Fibroblast of peridontal ligament (primary cell): Measurements from ENCODE around the gene PRMT5.
"Not testable (repeated sequence)": the region's sequence is repeated elsewhere in the genome, so short reads cannot be mapped to it uniquely, and the experiment has no call there.

Experiments
- DNase-seq: peaks from one replicate; pipeline ENCODE4 v3.0.0-alpha.2; 2010; ENCODE audit errors: extremely low read depth

Gene PRMT5

DNA sequence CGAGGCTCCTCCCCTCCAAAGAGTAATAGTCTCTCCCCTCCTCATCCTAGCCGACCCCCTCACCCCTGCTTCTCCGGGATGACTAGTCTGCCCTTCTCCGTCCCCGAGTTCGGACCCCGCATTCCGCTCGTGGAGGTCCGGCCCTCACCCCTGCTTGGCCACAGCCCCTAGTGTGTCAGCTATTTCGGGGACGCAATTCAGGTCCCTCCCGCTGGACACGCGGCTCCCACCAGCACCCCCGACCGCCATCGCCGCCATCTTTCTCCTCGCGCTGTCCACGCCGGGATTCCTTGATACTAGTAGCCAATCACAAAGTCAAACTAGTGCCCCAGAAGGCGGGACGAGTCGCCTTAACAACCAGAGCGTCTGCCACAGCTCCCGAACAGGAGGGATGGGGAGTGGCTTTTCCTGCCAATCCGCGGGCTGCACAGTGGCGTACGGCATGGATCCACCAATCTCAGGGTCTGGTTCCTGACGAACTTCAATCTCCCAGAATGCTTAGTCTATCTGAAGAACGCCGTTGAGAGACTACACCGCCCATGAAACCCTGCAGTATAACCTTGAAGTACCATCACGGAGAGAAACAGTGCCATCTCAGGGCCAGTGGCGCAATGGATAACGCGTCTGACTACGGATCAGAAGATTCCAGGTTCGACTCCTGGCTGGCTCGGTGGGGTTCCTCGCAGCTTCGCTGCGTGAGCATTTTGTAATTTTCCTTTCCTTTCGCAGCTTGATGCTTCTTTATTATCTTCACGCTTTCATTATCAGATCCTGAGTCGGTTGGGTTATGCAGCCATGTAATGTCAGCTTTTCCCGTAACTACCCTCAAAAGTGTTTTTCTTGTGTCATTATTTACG, at the start of gene PRMT5:
Gene PRMT5, minus strand, starts transcription at position 273 of the 857 bp plus-strand sequence. Its CDS starts 15 bp downstream, at position 258.
- DNase-seq, result peak; percentile 100

DNA sequence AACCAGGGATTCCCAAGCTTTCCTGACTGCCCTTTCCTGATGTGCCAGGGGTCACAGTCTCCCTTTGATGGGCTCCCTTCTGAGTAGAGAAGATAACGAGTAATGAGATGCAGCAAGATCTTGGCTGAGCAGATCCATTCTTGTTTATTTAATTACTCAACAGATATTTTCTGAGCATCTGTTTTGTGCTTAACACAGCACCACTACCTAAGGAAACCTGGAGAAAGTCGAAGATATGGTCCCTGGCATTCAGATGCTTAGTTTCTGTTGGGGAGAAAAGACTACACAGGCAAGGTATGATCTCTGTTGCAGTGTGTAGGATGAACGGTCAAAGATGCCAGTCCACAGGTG, 49.3 kb upstream of the PRMT5 start:
- no peak for DNase-seq

DNA sequence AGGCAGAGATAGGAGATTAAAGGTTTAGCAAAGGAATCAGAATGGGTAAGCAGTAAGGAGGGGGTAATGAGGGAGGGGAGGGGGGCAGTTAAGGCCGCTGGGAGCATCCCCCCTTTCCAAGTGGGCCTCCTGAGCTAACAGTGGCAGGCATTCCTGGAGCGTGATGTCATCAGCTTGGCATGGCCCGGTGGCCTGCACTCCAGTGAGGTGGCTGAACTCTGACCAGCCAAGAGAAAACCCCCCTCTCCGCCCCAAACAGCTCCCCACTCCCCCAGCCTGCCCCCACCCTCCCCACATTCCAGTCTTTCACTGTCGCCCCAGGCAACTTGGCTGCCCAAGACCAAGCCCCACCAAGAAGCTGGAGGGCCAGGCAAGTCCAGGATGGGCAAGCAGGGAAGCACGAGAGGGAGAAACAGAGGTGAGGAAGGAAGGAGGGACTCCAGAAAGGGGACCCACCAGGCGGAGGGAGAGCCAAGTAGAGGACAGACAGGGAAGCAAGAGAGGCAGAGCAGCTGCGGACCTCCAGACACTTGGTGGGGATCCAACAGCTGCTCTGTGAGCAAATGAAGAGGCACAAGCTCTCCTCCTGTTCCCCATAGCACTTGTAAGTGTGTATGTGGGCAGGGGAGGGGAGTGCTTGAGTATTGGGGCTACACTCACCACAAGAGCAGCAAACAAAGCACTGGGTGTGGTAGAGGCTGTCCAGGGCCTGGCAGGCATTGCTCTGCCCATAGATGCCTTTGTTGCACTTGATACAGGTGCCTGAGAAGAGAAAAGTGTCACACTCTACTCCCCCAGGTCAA, 48.7 kb upstream of the PRMT5 start:
- DNase-seq, result peak; percentile 77

- no peak for DNase-seq
Measured at GRCh38 chr14:22977434-22977683, 48.2 kb upstream of the PRMT5 start.

- peak; percentile 56 for DNase-seq
Measured at GRCh38 chr14:22976620-22977433, 47.7 kb upstream of the PRMT5 start.

DNA sequence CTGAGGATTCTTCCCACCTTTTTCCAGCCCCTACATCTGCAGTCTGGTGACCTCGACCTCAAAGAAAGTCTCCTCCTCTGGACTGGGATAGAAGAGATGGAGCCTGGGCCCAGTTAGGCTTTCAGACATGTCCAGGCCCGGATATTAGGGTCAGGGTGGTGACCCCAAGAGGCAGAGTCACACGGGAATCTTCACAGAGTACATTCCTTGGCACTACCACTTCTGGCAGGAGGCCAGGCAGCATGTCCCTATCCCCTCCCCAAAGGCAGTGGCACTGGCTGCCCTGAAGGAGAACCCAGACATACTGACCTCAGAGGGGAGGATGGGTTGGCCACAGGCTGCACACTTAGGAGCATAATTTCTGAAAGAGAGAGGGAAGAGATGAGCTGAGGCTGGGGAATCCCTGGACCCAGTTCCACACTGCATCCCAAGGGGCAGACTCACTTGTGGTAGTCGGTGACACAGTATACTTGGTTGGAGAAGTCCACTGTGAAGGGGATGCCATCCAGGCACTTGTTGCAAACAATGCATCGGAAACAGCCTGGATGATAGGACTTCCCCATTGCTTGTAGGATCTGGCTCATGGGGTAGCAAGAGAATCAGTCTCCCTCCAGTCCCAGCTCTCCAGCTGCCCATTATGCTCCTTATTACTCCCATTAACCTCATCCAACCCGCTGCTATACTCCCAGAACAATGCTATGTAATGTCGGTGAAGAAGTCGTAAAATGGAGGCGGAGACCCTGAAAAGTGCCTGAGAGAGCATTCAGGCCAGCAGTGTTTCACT, 45.5 kb upstream of the PRMT5 start:
- no peak for DNase-seq

GRCh38 chr14:22973217-22974032, 44.2 kb upstream of the PRMT5 start:
- peak; percentile 81 for DNase-seq

DNA sequence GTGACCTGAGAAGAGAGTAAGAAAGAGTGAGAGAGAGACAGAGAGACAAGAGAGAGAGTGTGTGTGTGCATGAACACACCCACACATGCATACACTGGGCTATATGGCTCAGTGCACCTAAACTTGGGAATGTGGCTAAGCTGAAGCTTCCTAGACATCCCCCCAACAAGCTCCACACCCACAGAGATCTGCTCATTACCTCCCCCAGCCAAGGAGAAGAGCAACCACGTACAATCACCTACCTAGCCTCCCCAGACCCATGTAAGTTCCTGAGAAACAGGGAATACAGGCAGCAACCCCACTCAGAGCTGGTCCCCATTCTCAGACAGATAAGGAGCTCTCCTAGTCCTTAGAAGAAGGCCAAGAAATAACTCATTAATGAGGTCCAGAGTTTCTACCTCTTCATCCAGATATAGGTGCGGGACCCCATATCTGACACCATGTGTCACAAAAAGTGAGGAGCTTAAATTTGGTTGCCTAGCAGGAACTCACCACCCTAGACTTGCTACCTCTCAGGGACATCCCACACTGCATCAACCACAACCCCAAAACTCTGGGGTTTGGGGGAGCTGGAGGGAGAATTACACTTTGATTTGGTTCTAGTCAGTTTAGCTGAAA, 43.2 kb upstream of the PRMT5 start:
- no peak for DNase-seq

GRCh38 chr14:22971152-22971551, 42.0 kb upstream of the PRMT5 start:
- no peak for DNase-seq

- no peak for DNase-seq
Measured at GRCh38 chr14:22966783-22967269, 37.6 kb upstream of the PRMT5 start.

GRCh38 chr14:22965916-22966782, 37.0 kb upstream of the PRMT5 start:
- not testable (repeated sequence) for DNase-seq

DNA sequence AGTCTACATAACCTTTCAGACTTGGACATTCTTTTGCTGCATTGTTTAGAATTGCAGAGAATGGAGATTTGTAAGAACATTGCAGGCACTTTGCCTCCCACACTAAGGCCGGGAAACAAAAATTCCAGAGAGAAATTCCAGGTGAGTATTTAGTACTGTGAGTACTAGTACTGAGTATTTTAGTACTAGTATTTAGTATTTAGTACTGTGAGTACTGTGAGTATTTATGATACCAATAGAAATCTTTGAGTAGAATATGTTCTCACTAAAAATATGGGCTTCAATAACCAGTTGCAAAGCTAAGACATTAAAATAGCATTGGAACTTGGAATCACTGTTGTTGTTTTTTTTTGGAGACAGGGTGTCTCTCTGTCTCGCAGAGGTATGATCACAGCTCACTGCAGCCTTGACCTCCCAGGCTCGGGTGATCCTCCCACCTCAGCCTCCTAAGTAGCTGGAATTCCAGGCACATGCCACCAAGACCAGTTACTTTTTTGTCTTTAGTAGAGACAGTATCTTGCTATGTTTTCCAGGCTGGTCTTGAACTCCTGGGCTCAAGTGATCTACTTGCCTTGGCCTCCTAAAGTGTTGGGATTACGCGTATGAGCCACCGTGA, 33.0 kb upstream of the PRMT5 start:
- DNase-seq, result no peak

- no peak for DNase-seq
Measured at GRCh38 chr14:22955702-22956569, 26.8 kb upstream of the PRMT5 start.

- no peak for DNase-seq
Measured at GRCh38 chr14:22952418-22952817, 23.2 kb upstream of the PRMT5 start.

DNA sequence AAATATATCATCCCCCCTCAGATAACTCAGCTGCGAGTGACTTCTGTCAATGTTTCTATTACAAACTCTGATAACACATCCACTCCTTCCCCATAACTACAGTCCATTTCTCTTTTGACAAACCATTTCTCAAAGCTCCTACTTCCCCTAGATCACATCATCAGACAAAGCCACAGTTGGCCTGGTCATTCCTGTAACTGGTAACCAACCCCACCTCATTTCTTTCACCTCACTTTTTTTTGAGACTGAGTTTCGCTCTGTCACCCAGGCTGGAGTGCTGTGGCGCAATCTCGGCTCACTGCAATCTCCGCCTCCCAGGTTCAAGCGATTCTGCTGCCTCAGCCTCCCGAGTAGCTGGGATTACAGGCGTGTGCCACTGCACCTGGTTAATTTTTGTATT, 22.6 kb upstream of the PRMT5 start:
- DNase-seq, result not testable (repeated sequence)

- DNase-seq, result no peak
Measured at GRCh38 chr14:22945642-22946041, 16.5 kb upstream of the PRMT5 start.

DNA sequence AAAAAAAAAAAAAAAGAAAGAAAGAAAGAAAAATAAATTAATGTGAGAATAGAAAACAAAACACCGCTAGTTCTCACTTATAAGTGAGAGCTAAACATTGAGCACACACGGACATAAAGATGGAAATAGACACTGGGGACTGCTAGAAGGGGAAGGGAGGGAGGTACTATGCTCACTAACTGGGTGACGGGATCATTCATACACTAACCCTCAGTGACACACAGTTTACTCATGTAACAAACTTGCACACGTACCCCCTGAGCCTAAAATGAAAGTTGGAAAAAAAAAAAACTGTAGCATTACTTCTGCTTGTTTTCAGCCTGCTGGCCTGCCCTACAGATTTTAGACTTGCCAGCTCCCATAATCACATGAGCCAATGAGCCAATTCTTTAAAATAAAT, 10.5 kb upstream of the PRMT5 start:
- peak; percentile 60 for DNase-seq

DNA sequence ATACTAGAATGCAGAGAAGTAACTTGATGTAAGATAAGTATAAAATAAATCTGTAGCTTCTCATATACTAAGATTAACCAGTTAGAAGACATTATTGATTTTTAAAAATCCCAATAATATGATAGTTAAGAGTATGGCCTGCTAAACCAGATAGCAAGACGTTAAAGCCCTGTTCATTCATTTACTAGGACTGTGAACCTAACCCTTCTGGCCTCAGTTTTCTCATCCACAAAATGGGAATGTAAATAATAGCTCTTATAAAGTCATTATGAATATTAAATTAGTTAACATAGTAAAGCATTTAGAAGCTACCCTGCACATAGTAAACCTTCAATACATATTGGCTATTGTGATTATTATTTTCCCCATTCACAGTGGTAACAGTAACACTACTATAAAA, 6.0 kb upstream of the PRMT5 start:
- DNase-seq, result no peak
